GM19099 (cell line): ENCODE results near the gene REN.

Experiments
- POLR2A ChIP-seq: IDR thresholded peaks from 3 replicates; pipeline ENCODE4 v1.6.1; 2011; ENCODE audit warnings: low read depth; ENCODE audit not compliant: insufficient read length; ENCODE audit errors: extremely low read depth

REN gene

GRCh38 chr1:204166219-204166618, at the start of gene REN:
Gene REN (minus strand): TSS chr1:204166337. CDS start chr1:204166293, 44 bp downstream.
- TF ChIP-seq POLR2A, result no peak

GRCh38 chr1:204213668-204214662, 47.8 kb upstream of the REN start, which contains the start of gene GOLT1A:
Gene GOLT1A (minus strand): TSS chr1:204213988. CDS start chr1:204213906, 82 bp downstream.
- no peak for TF ChIP-seq POLR2A

GRCh38 chr1:204212715-204213114, 46.6 kb upstream of the REN start:
- TF ChIP-seq POLR2A, result no peak

GRCh38 chr1:204211046-204211445, 44.9 kb upstream of the REN start:
- TF ChIP-seq POLR2A, result no peak

GRCh38 chr1:204207136-204207616, 41.0 kb upstream of the REN start:
- TF ChIP-seq POLR2A, result no peak

GRCh38 chr1:204206121-204206520, 40.0 kb upstream of the REN start:
- TF ChIP-seq POLR2A, result no peak

GRCh38 chr1:204205486-204205885, 39.3 kb upstream of the REN start:
- TF ChIP-seq POLR2A, result no peak

- no peak for TF ChIP-seq POLR2A
Observed at GRCh38 chr1:204204944-204205343, 38.8 kb upstream of the REN start.

- TF ChIP-seq POLR2A, result no peak
Observed at GRCh38 chr1:204203206-204203767, 37.1 kb upstream of the REN start.

GRCh38 chr1:204202481-204202880, 36.3 kb upstream of the REN start:
- no peak for TF ChIP-seq POLR2A

- TF ChIP-seq POLR2A, result no peak
Observed at GRCh38 chr1:204201348-204202040, 35.4 kb upstream of the REN start.

GRCh38 chr1:204199579-204199978, 33.4 kb upstream of the REN start:
- no peak for TF ChIP-seq POLR2A

- TF ChIP-seq POLR2A, result no peak
Observed at GRCh38 chr1:204198348-204199340, 32.5 kb upstream of the REN start.

- TF ChIP-seq POLR2A, result no peak
Observed at GRCh38 chr1:204197068-204197467, 30.9 kb upstream of the REN start.
